IPS-18a (cell line): ENCODE measurements around the gene PIAS4.

Experiments used
- H3K27ac ChIP-seq: one replicate; pipeline ENCODE4 v1.5.1; 2013; ENCODE audit warnings: low read length
- H3K27me3 ChIP-seq: one replicate; pipeline ENCODE4 v1.6.1; 2013; ENCODE audit warnings: mild to moderate bottlenecking, low read length; ENCODE audit not compliant: control insufficient read depth, insufficient read depth
- H3K36me3 ChIP-seq: one replicate; pipeline ENCODE4 v1.6.1; 2013; ENCODE audit warnings: low read depth, low read length; ENCODE audit not compliant: control insufficient read depth
- H3K4me1 ChIP-seq: one replicate; pipeline ENCODE4 v1.6.1; 2013; ENCODE audit warnings: low read depth, low read length; ENCODE audit not compliant: control insufficient read depth
- H3K4me3 ChIP-seq: one replicate; pipeline ENCODE4 v1.5.1; 2013; ENCODE audit warnings: low read length
- H3K9ac ChIP-seq: one replicate; pipeline ENCODE4 v1.6.1; 2013; ENCODE audit warnings: mild to moderate bottlenecking, low read length, moderate library complexity
- H3K9me3 ChIP-seq: one replicate; pipeline ENCODE4 v1.6.1; 2013; ENCODE audit warnings: low read depth, low read length; ENCODE audit not compliant: control insufficient read depth

Gene PIAS4

GRCh38 chr19:4043966-4044715, 36.6 kb downstream of the PIAS4 start:
- Histone ChIP-seq H3K4me1 (no peaks in the 10 kb centered on the region), H3K36me3 (no peaks in the 10 kb centered on the region), H3K9ac (no peak overlapping the region), H3K27ac (no peak overlapping the region), H3K4me3 (no peak overlapping the region), H3K27me3 (no peaks in the 10 kb centered on the region), H3K9me3 (no peaks in the 10 kb centered on the region)

- Histone ChIP-seq H3K4me3 (no peak overlapping the region), H3K27me3 (no peaks in the 10 kb centered on the region), H3K9ac (no peak overlapping the region), H3K27ac (no peak overlapping the region), H3K36me3 (peaks cover 4% of the 10 kb centered on the region), H3K4me1 (no peaks in the 10 kb centered on the region), H3K9me3 (no peaks in the 10 kb centered on the region)
Observed at GRCh38 chr19:4044990-4045465, 37.5 kb downstream of the PIAS4 start.

- no peaks in the 10 kb centered on the region for H3K4me1 ChIP-seq
- H3K9ac ChIP-seq: no peak overlapping the region
- no peak overlapping the region for H3K27ac ChIP-seq
- H3K9me3 ChIP-seq: no peaks in the 10 kb centered on the region
- H3K27me3 ChIP-seq: no peaks in the 10 kb centered on the region
- no peak overlapping the region for H3K4me3 ChIP-seq
- peaks cover 8% of the 10 kb centered on the region for H3K36me3 ChIP-seq
Observed at GRCh38 chr19:4045597-4046361, 38.2 kb downstream of the PIAS4 start.

DNA sequence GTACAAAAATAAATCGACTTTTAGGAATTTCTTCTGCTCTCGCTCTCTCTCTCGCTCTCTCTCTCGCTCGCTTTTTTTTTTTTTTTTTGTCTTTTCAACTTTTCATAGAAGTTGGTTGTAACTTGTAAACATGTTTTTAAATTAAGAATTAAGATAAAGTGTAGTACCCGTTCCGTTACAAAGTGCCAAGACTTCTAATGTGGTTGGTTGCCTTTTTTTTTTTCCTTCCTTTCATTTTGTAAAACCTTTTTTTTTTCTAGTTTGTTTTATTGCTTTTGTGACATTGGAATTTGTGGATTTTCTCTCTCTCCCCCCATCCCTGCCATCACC, 38.8 kb downstream of the PIAS4 start:
- no peaks in the 10 kb centered on the region for H3K27me3 ChIP-seq
- H3K9me3 ChIP-seq: no peaks in the 10 kb centered on the region
- H3K4me3 ChIP-seq: no peak overlapping the region
- no peak overlapping the region for H3K27ac ChIP-seq
- peaks cover 8% of the 10 kb centered on the region for H3K36me3 ChIP-seq
- H3K4me1 ChIP-seq: no peaks in the 10 kb centered on the region
- no peak overlapping the region for H3K9ac ChIP-seq

DNA sequence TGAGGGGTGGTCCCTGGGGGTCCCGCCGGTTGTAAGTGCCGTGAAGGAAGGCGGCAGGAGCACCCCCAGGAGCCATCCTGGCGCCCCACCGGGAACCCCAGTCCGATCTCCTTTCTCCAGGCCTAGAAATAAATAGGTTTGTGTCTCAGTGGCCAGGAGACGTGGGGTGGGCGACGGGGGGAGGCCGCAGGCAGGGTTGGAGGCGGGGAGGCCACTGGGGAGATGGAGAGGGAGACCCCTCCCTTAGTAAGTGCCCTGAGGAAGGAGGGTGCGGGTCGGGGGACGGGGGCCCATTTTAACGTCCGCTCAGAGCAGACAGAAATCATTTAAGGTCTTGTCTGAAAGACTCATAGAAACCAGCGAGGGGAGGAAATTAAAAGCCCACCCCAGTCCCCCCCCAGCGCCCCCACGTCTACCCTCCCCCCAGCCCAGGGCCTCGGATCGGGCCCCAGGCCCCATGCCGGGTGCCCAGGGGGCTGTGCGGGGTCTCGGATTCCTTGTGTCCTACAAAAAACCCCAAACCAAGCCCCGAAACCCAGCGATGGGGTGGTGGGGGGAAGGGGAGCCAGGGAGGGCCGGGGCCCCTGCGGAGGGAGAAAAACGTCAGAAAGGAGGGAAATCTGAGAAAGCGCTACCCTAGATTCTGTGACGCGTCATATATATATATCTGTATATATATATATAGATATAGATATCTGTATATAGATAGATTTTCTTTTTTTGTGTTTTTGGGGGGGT, 39.6 kb downstream of the PIAS4 start:
- no peak overlapping the region for H3K4me3 ChIP-seq
- H3K9me3 ChIP-seq: no peaks in the 10 kb centered on the region
- no peak overlapping the region for H3K27ac ChIP-seq
- no peak overlapping the region for H3K9ac ChIP-seq
- H3K36me3 ChIP-seq: peaks cover 8% of the 10 kb centered on the region
- no peaks in the 10 kb centered on the region for H3K4me1 ChIP-seq
- no peaks in the 10 kb centered on the region for H3K27me3 ChIP-seq

DNA sequence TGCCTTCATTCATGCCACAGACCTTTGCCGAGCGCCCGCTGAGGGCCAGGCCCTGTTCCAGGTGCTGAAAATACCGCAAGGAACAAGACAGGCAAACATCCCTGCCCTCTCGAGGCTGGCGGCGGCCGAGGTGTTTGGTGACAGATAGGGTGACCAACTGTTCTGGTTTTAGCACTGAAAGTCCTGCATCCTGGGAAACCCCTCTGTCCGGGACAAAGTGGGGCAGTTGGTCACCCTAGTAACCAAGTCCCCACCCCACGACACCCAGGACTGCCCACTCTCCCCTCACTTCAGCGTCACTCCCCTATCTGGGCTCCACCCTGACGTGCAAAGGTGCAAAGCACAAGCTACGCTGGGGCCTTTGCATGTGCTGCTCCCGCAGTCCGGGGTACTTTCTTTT, 41.9 kb downstream of the PIAS4 start:
- H3K9ac ChIP-seq: no peak overlapping the region
- peaks cover 18% of the 10 kb centered on the region for H3K36me3 ChIP-seq
- no peaks in the 10 kb centered on the region for H3K9me3 ChIP-seq
- no peak overlapping the region for H3K4me3 ChIP-seq
- H3K4me1 ChIP-seq: no peaks in the 10 kb centered on the region
- H3K27me3 ChIP-seq: no peaks in the 10 kb centered on the region
- H3K27ac ChIP-seq: no peak overlapping the region

DNA sequence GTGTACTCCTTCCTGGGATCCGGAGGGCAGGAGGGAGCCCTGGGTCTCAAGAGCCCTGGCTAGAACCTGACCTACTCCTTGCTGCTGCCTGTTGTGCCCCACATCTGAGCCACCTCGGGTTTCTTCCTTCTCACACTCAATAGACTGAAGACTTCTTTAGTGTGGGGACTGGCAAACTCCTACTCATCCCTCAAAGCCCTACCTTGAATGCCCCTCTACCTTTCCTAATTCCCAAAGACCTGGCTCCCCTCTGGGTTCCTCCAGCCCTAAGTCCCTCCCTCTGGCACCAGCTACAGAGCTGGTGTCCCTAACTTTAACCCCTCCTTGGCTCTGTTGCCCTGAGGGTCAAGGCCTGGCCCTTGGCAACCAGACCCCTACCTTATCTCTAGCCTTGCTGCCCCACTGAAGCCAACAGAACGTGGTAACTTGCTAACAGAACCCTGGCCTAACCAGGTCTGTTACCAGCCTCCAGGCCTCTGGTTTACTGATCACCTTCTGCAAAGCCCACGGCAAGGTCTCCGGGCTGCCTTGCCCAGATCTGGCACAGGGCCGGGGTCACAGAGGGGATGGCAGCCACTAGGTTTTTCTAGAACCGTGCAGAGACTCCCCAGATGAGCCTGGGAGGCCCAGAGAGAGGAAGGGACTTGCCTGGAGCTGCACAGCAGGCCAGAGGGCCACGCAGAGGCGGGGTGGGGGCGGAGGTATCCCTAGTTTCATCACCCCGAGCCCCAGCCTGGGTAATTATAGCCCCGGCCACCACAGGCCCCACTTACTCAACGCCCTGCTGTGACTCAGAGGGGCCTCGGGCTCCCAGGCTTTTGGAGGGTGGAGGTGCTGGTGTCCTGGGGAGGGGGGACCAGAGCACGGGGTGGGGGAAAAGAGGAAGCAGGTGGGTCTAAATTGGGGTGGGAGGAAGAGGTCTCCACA, 43.9 kb downstream of the PIAS4 start:
- Histone ChIP-seq H3K4me1 (no peaks in the 10 kb centered on the region), H3K9me3 (no peaks in the 10 kb centered on the region), H3K36me3 (peaks cover 23% of the 10 kb centered on the region), H3K27me3 (no peaks in the 10 kb centered on the region), H3K9ac (no peak overlapping the region), H3K27ac (no peak overlapping the region), H3K4me3 (no peak overlapping the region)

DNA sequence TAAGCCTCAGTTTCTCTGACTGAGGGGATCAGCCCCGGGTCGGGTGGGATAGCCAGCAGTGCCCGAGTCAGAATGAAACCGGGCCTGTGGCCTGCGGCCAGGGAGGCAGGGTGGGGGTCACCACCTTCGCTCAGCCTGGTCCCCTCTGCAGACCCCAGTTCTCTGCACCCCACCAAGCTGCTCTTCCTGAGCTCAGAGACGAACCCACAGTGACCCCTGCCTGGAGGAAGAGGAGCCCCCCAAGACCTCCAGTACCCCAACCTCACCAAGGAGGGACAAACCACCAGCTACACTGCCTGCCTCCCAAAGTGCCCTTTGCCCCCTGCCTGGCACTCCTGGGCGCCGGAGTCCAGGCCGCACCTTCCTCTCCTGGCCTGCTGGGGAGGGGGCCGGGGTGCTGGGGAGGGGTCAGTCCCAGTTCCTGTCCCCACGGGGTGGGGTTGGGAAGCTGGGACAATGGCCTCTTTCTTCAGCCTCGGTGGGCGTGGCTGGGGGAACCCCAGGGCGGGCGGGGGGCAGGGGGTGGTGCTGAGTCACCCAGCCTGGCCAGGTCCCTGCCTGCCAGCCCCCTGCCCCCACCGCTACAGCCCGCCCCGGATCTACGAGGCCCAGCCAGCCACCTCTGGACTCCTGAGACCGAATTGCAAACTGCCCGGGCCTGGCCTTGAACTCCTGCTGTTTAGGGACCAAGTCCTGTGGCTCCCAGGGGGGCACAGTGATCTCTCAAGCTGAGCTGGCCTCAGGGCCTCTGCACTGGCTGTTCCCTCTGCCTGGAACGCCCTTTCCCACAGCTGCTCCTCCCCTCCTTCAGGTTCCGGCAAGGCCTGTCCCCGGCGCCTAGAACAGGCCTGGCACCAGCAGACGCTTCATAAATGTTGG, 44.8 kb downstream of the PIAS4 start:
- Histone ChIP-seq H3K9me3 (no peaks in the 10 kb centered on the region), H3K36me3 (peaks cover 23% of the 10 kb centered on the region), H3K4me1 (no peaks in the 10 kb centered on the region), H3K27me3 (no peaks in the 10 kb centered on the region), H3K4me3 (no peak overlapping the region), H3K9ac (no peak overlapping the region), H3K27ac (no peak overlapping the region)

- Histone ChIP-seq H3K36me3 (peaks cover 23% of the 10 kb centered on the region), H3K4me1 (no peaks in the 10 kb centered on the region)
Observed at GRCh38 chr19:4052993-4053422, 45.5 kb downstream of the PIAS4 start.

More at GRCh38 chr19:4052993-4053422, 45.5 kb downstream of the PIAS4 start:
- Histone ChIP-seq H3K9me3 (no peaks in the 10 kb centered on the region), H3K4me3 (no peak overlapping the region), H3K9ac (no peak overlapping the region), H3K27me3 (no peaks in the 10 kb centered on the region), H3K27ac (no peak overlapping the region)
